K562 (cell line): ENCODE results near the gene DNAJB1. TPM values are rescaled to one million over a fixed set of nuclear protein-coding genes. Genes with fewer than 3 reads are reported as not detected.
A peak's percentile ranks its signal among the peaks of the same experiment; 100 is the strongest.

Experiments
- ATAC-seq: fragments of 200-7000 bp; cut with Tn5 transposase; 3 replicates; pipeline ENCODE4 v1.9.1; 2020; ENCODE audit warnings: moderate library complexity
- BruUV-seq: library from RNA; stranded (reverse); fragments of 400-500 nt; replicated peaks from 2 replicates; lab custom pipeline; 2021; lab: Mats Ljungman, UMichigan
- CTCF ChIA-PET: fragments of 300-600 bp; formaldehyde crosslinking; extraction: SDS; loops from one replicate; lab custom pipeline; 2021; ENCODE audit warnings: low intra/inter-chr PET ratio; lab: Yijun Ruan, JAX
- POLR2A ChIA-PET: fragments of 300-600, 350-650 bp; sonication (Branson Sonifier 250); formaldehyde crosslinking; extraction: SDS; loops from one replicate; lab custom pipeline; 2021; ENCODE audit warnings: antibody characterized with exemption, inconsistent platforms; lab: Yijun Ruan, JAX
- DNase-seq, 4 experiments: peaks; one replicate each; pipeline versions ENCODE4 v3.0.0 to v3.0.0-alpha.2; 2011 to 2018; ENCODE audit warnings: low spot score in 3 of 4, mixed read lengths in 3 of 4; ENCODE audit errors: extremely low read depth in 1 of 4
- FAIRE-seq: peaks from 2 replicates; lab custom pipeline; 2011; peaks lifted over from hg19 to GRCh38; lab: Jason Lieb, UNC
- H2AFZ ChIP-seq: 2 replicates; pipeline ENCODE4 v1.6.0; 2011; ENCODE audit warnings: low read depth, low read length, control low read depth, inconsistent platforms
- H3K27ac ChIP-seq: fragments of 200-600 bp; 3 replicates; pipeline ENCODE4 v1.8.0; 2011; ENCODE audit warnings: low read depth, mild to moderate bottlenecking, control low read depth, inconsistent platforms, low read length, moderate library complexity, mixed read lengths; ENCODE audit errors: extremely low read depth
- H3K27me3 ChIP-seq, 2 experiments: fragments of 300-600 bp in 1 of 2; 2 replicates in 1 of 2; 3 replicates in 1 of 2; pipeline versions ENCODE4 v1.6.0 to v1.8.0; 2011; ENCODE audit warnings: inconsistent platforms in 2 of 2, low read length in 2 of 2, mild to moderate bottlenecking in 1 of 2, mixed read lengths in 1 of 2, moderate library complexity in 1 of 2; ENCODE audit not compliant: control insufficient read depth in 2 of 2, insufficient read depth in 2 of 2
- H3K36me3 ChIP-seq: fragments of 300-600 bp; 3 replicates; pipeline ENCODE4 v1.8.0; 2011; ENCODE audit warnings: mild to moderate bottlenecking, low read length, inconsistent platforms; ENCODE audit not compliant: control insufficient read depth, insufficient read depth
- H3K4me1 ChIP-seq, 2 experiments: fragments of 200-600 bp in 1 of 2; replicated peaks in 1 of 2; 2 replicates in 1 of 2; 3 replicates in 1 of 2; pipeline versions ENCODE4 v1.5.1 to v1.8.0; 2011; ENCODE audit warnings: inconsistent platforms in 2 of 2, low read length in 2 of 2, mild to moderate bottlenecking in 1 of 2, mixed read lengths in 1 of 2, moderate library complexity in 1 of 2; ENCODE audit not compliant: control insufficient read depth in 2 of 2, insufficient read depth in 2 of 2
- H3K4me2 ChIP-seq: 2 replicates; pipeline ENCODE4 v1.6.1; 2011; ENCODE audit warnings: low read length, control low read depth, inconsistent platforms, mixed read lengths; ENCODE audit not compliant: insufficient read depth
- H3K4me3 ChIP-seq: fragments of 200-600 bp; sonication (generic), shearing (Covaris generic); 2 replicates; pipeline ENCODE4 v1.5.1; 2016; ENCODE audit warnings: control low read depth, inconsistent platforms
- H3K79me2 ChIP-seq: fragments of 200-600 bp; 3 replicates; pipeline ENCODE4 v1.8.0; 2011; ENCODE audit warnings: low read length, inconsistent platforms; ENCODE audit not compliant: control insufficient read depth, insufficient read depth
- H3K9ac ChIP-seq, 2 experiments: 2 replicates each; pipeline versions ENCODE4 v1.6.0 to v1.6.1; 2011; ENCODE audit warnings: low read depth in 2 of 2, low read length in 2 of 2, control low read depth in 1 of 2, inconsistent platforms in 1 of 2, mild to moderate bottlenecking in 1 of 2, mixed read lengths in 1 of 2; ENCODE audit not compliant: insufficient read depth in 1 of 2
- H3K9me1 ChIP-seq: one replicate; pipeline ENCODE4 v1.6.0; 2011; ENCODE audit warnings: inconsistent platforms, mild to moderate bottlenecking, low read length, moderate library complexity; ENCODE audit not compliant: control insufficient read depth, insufficient read depth
- H3K9me3 ChIP-seq: replicated peaks from 2 replicates; pipeline ENCODE4 v1.5.1; 2011; ENCODE audit warnings: low read depth, low read length, inconsistent platforms; ENCODE audit not compliant: control insufficient read depth, insufficient read depth
- H4K20me1 ChIP-seq: replicated peaks from 2 replicates; pipeline ENCODE4 v1.6.1; 2011; ENCODE audit warnings: low read length, inconsistent platforms, mixed read lengths; ENCODE audit not compliant: control insufficient read depth, insufficient read depth
- ELF2 ChIP-seq: fragments of 250-450 bp; sonication (Bioruptor Pico); IDR thresholded peaks from 2 replicates; pipeline ENCODE4 v1.5.0; 2021; ENCODE audit warnings: mild to moderate bottlenecking
- FIP1L1 ChIP-seq: fragments of 200-400 bp; formaldehyde crosslinking; IDR thresholded peaks from 2 replicates; pipeline ENCODE4 v1.6.1; 2018; ENCODE audit warnings: mild to moderate bottlenecking, low read depth, low read length; ENCODE audit not compliant: poor library complexity, severe bottlenecking
- GABPB1 ChIP-seq: sonication (generic); formaldehyde crosslinking; IDR thresholded peaks from 2 replicates; pipeline ENCODE4 v1.8.0; 2022; ENCODE audit warnings: mild to moderate bottlenecking, missing genetic modification reagents
- HDAC3 ChIP-seq: fragments of 450-650 bp; IDR thresholded peaks from 2 replicates; pipeline ENCODE4 v1.6.1; 2018; ENCODE audit warnings: borderline replicate concordance, mild to moderate bottlenecking, moderate library complexity; ENCODE audit not compliant: partially characterized antibody
- KDM5B ChIP-seq: fragments of 200-600 bp; sonication (generic); IDR thresholded peaks from 2 replicates; pipeline ENCODE4 v1.6.1; 2012; ENCODE audit warnings: low read depth, mild to moderate bottlenecking, moderate library complexity, low read length, control low read depth, inconsistent platforms; ENCODE audit not compliant: insufficient replicate concordance
- MAFK ChIP-seq: IDR thresholded peaks from 2 replicates; pipeline ENCODE4 v1.6.1; 2011; ENCODE audit warnings: low read length, improper control_type of control experiment
- RAD51 ChIP-seq: fragments of 450-650 bp; IDR thresholded peaks from 2 replicates; pipeline ENCODE4 v1.7.1; 2016; ENCODE audit warnings: low read depth, mild to moderate bottlenecking, borderline replicate concordance
- RBBP5 ChIP-seq: fragments of 200-600 bp; sonication (generic); IDR thresholded peaks from 2 replicates; pipeline ENCODE4 v1.6.1; 2012; ENCODE audit warnings: borderline replicate concordance, mild to moderate bottlenecking, low read length, control low read depth, inconsistent platforms; ENCODE audit not compliant: insufficient read depth, poor library complexity, severe bottlenecking
- SIN3B ChIP-seq: fragments of 450-650 bp; IDR thresholded peaks from 2 replicates; pipeline ENCODE4 v1.6.1; 2017; ENCODE audit warnings: low read depth, mild to moderate bottlenecking, moderate library complexity
- ZKSCAN1 ChIP-seq: fragments of 150-350 bp; IDR thresholded peaks from 2 replicates; pipeline ENCODE4 v1.6.1; 2016; ENCODE audit warnings: low read depth, low read length
- ZKSCAN8 ChIP-seq: fragments of 200-800 bp; sonication (Bioruptor generic); IDR thresholded peaks from 2 replicates; pipeline ENCODE4 v1.6.1; 2016; ENCODE audit warnings: missing genetic modification characterization, missing compliant biosample characterization
- ZNF212 ChIP-seq: fragments of 450-650 bp; formaldehyde crosslinking; IDR thresholded peaks from 2 replicates; pipeline ENCODE4 v1.4.0; 2020; ENCODE audit warnings: mild to moderate bottlenecking
- ZNF311 ChIP-seq: fragments of 250-450 bp; sonication (Bioruptor Pico); IDR thresholded peaks from 2 replicates; pipeline ENCODE4 v1.4.0; 2020; ENCODE audit warnings: mild to moderate bottlenecking, moderate library complexity
- ZSCAN29 ChIP-seq: fragments of 450-650 bp; IDR thresholded peaks from 2 replicates; pipeline ENCODE4 v1.6.1; 2017
- WGBS: fragments of 100-300 bp; shearing (Covaris generic); methylation state at CpG from one replicate; pipeline ENCODE4 v1.1.6; 2016; ENCODE audit warnings: low coverage, mixed read lengths; ENCODE audit not compliant: insufficient coverage; ENCODE audit errors: missing lambda C conversion rate; 5-methylcytosine and 5-hydroxymethylcytosine counted together
- in situ Hi-C: fragments of 300-500 bp; cut with MboI; formaldehyde crosslinking; loops from 4 replicates; pipeline ENCODE4 v1.15.0; 2018; ENCODE audit warnings: inconsistent platforms, mixed read lengths
- intact Hi-C: fragments of 100-400 bp; cut with micrococcal nuclease; formaldehyde crosslinking; loops from 2 replicates; pipeline ENCODE4 v1.14.2; 2022
- polyA plus RNA-seq, 8 experiments: library from polyadenylated mRNA; depleted of rRNA in 4 of 8; stranded (reverse) in 5 of 8; unstranded in 3 of 8; fragments of >200 nt; fragmentation: Nextera tagmentation in 2 of 8; fragmentation: Illumina TruSeq in 1 of 8; extraction: Ambion mirVana in 2 of 8; extraction: Trizol in 1 of 8; gene quantifications; 2 replicates each; pipeline versions ENCODE4 v1.2.1 to v1.2.3, GENCODE V29; 2011 to 2014; ENCODE audit warnings: inconsistent platforms in 1 of 8, missing spikeins in 1 of 8
- total RNA-seq, 7 experiments: library from RNA; depleted of rRNA in 6 of 7; stranded (reverse); fragments of >200 nt in 6 of 7; fragmentation: Illumina TruSeq in 2 of 7; extraction: Trizol in 2 of 7; gene quantifications; 2 replicates each; pipeline versions ENCODE4 v1.2.1 to v1.2.3, GENCODE V29; 2011 to 2021; ENCODE audit warnings: low replicate concordance in 1 of 7
- TF ChIP-seq, protein P1 (sequence below): sonication (generic); formaldehyde crosslinking; IDR thresholded peaks from 2 replicates; pipeline ENCODE4 v1.8.1; 2022; ENCODE audit warnings: missing genetic modification reagents
- TF ChIP-seq, protein P2 (sequence below): sonication (generic); formaldehyde crosslinking; IDR thresholded peaks from 2 replicates; pipeline ENCODE4 v1.8.0; 2022; ENCODE audit warnings: missing genetic modification reagents, mild to moderate bottlenecking, borderline replicate concordance
- TF ChIP-seq, protein P3 (sequence below), 2 experiments: fragments of 200-800 bp in 1 of 2; sonication (Bioruptor generic) in 1 of 2; sonication (generic) in 1 of 2; formaldehyde crosslinking in 1 of 2; IDR thresholded peaks in 1 of 2; conservative IDR thresholded peaks in 1 of 2; 2 replicates each; pipeline versions ENCODE4 v1.5.0 to v1.6.1; 2016 to 2020; ENCODE audit warnings: missing compliant biosample characterization in 1 of 2, missing genetic modification characterization in 1 of 2, missing genetic modification reagents in 1 of 2

DNAJB1 gene
- total and polyA plus RNA-seq, 9 of the 15 experiments (the other 6 are each of a cell fraction or from before 2014, with no cell fraction given) = 13.2 to 113 (median 62.1) TPM

DNA sequence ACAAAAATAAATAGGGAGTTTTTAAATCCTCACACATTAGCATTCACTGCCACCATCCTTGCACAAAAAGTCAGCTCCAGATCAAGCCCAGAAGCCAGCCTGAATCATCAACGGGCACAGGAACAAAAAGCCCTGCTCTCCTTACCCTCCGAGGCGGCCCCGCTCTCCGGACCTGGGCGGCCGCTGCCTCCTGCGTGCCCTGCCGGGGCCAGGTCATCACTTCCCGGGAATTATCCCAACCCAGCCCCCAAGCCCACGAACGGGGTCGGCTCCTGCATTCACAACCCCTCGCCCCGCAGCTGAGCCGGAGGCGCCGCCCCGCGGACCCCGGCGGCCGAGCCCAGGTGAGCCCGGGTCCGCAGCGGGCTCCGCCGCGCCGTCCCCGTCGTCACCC is 754 bp downstream of the DNAJB1 start:
- ChIA-PET CTCF (interaction anchor here (1.1 kb wide), 1 partner anchor 20 kb away, joined by 3 read pairs; no protein-coding TSS in a partner anchor), POLR2A (interaction anchor here (0.6 to 6.3 kb wide), 9 partner anchors 11 to 93 kb away, joined by 3 to 70 read pairs (median 7); no protein-coding TSS in a partner anchor)
- Histone ChIP-seq H3K4me1 (peaks cover 50 to 55% of the 10 kb centered on the region in 2 experiments), H3K9me1 (no peaks in the 10 kb centered on the region), H3K36me3 (peaks cover 38% of the 10 kb centered on the region), H4K20me1 (peaks cover 26% of the 10 kb centered on the region), H3K4me3 (peak overlapping the region; percentile 98), H3K27me3 (no peaks in the 10 kb centered on the region), H3K9me3 (no peaks in the 10 kb centered on the region), H3K9ac (peak overlapping the region; percentile 96 to 100), H3K27ac (peak overlapping the region; percentile 99), H3K4me2 (peak overlapping the region; percentile 99), H2AFZ (no peak overlapping the region), H3K79me2 (peaks cover 45% of the 10 kb centered on the region)
- in situ Hi-C loops (no loop called here), intact Hi-C loops (loop anchor here (5.0 kb wide), 1 partner anchor 35 kb away; no protein-coding TSS in a partner anchor)
- FAIRE-seq (no peak), ATAC-seq (no peak), DNase-seq (no peak)
- BruUV-seq = no TSS peak
- WGBS = 0% methylated on average over 9 of the region's 32 CpGs
- TF ChIP-seq ZKSCAN8 (CRISPR knock-in tag) = no peak
- TF ChIP-seq, protein P1, sequence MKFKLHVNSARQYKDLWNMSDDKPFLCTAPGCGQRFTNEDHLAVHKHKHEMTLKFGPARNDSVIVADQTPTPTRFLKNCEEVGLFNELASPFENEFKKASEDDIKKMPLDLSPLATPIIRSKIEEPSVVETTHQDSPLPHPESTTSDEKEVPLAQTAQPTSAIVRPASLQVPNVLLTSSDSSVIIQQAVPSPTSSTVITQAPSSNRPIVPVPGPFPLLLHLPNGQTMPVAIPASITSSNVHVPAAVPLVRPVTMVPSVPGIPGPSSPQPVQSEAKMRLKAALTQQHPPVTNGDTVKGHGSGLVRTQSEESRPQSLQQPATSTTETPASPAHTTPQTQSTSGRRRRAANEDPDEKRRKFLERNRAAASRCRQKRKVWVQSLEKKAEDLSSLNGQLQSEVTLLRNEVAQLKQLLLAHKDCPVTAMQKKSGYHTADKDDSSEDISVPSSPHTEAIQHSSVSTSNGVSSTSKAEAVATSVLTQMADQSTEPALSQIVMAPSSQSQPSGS (CRISPR knock-in tag) = no peak
- TF ChIP-seq, protein P2, sequence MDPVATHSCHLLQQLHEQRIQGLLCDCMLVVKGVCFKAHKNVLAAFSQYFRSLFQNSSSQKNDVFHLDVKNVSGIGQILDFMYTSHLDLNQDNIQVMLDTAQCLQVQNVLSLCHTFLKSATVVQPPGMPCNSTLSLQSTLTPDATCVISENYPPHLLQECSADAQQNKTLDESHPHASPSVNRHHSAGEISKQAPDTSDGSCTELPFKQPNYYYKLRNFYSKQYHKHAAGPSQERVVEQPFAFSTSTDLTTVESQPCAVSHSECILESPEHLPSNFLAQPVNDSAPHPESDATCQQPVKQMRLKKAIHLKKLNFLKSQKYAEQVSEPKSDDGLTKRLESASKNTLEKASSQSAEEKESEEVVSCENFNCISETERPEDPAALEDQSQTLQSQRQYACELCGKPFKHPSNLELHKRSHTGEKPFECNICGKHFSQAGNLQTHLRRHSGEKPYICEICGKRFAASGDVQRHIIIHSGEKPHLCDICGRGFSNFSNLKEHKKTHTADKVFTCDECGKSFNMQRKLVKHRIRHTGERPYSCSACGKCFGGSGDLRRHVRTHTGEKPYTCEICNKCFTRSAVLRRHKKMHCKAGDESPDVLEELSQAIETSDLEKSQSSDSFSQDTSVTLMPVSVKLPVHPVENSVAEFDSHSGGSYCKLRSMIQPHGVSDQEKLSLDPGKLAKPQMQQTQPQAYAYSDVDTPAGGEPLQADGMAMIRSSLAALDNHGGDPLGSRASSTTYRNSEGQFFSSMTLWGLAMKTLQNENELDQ (CRISPR knock-in tag) = no peak
- TF ChIP-seq, protein P3, sequence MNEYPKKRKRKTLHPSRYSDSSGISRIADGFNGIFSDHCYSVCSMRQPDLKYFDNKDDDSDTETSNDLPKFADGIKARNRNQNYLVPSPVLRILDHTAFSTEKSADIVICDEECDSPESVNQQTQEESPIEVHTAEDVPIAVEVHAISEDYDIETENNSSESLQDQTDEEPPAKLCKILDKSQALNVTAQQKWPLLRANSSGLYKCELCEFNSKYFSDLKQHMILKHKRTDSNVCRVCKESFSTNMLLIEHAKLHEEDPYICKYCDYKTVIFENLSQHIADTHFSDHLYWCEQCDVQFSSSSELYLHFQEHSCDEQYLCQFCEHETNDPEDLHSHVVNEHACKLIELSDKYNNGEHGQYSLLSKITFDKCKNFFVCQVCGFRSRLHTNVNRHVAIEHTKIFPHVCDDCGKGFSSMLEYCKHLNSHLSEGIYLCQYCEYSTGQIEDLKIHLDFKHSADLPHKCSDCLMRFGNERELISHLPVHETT (CRISPR knock-in tag; conservative IDR thresholded peaks at IDR 0.05 in 1 of 2, IDR thresholded peaks at IDR 0.05 in 1 of 2) = no peak
- no peak for TF ChIP-seq FIP1L1
- TF ChIP-seq GABPB1 (CRISPR knock-in tag) = no peak
- TF ChIP-seq RBBP5 = peak; percentile 84
- peak; percentile 13 for TF ChIP-seq KDM5B
- no peak for TF ChIP-seq HDAC3
- TF ChIP-seq ZSCAN29 = no peak
- no peak for TF ChIP-seq RAD51
- 0 out of 2 replicates have a peak, but pooled peaks have one; percentile 36 for TF ChIP-seq ELF2 (CRISPR knock-in tag)
- no peak for TF ChIP-seq ZNF311 (CRISPR knock-in tag)
- no peak for TF ChIP-seq SIN3B
- TF ChIP-seq MAFK = no peak
- no peak for TF ChIP-seq ZNF212
- no peak for TF ChIP-seq ZKSCAN1
